HCT116 (cell line): ENCODE data around the gene NINJ2. TPM values are rescaled to one million over a fixed set of nuclear protein-coding genes. Genes with fewer than 3 reads are reported as not detected.

Experiments used
- ATAC-seq: fragments of 200-7000 bp; cut with Tn5 transposase; 2 replicates; pipeline ENCODE4 v1.9.1; 2020; ENCODE audit warnings: mild to moderate bottlenecking, moderate library complexity
- BruUV-seq: library from RNA; stranded (reverse); fragments of 400-500 nt; replicated peaks from 2 replicates; lab custom pipeline; 2021; lab: Mats Ljungman, UMichigan
- CTCF ChIA-PET: fragments of 300-600 bp; sonication (Branson Sonifier 250); formaldehyde crosslinking; loops from one replicate; lab custom pipeline; 2021; ENCODE audit warnings: antibody characterized with exemption; lab: Charles Lee
- POLR2A ChIA-PET: fragments of 300-600, 350-600 bp; sonication (Branson Sonifier 250); formaldehyde crosslinking; loops from one replicate; lab custom pipeline; 2021; ENCODE audit warnings: antibody characterized with exemption; lab: Charles Lee
- RAD21 ChIA-PET, 2 experiments: fragments of 300-600 bp; sonication (Branson Sonifier 250); formaldehyde crosslinking; loops; one replicate each; lab custom pipeline; 2023; ENCODE audit warnings: low total read pairs in 2 of 2; ENCODE audit not compliant: uncharacterized antibody in 2 of 2, unreplicated experiment in 2 of 2, low non-redundant PET in 1 of 2; lab: Charles Lee
- DNase-seq: peaks from one replicate; pipeline ENCODE4 v3.0.0-alpha.2; 2010; ENCODE audit warnings: low read depth, low spot score
- H2AFZ ChIP-seq: fragments of 200-600 bp; shearing (Covaris generic), sonication (generic); 2 replicates; pipeline ENCODE4 v1.6.1; 2017; ENCODE audit warnings: low read depth, mixed run types, mixed read lengths, antibody characterized with exemption, low read length; ENCODE audit not compliant: poor library complexity, severe bottlenecking
- H3K27ac ChIP-seq: 2 replicates; pipeline ENCODE4 v1.5.1; 2012; ENCODE audit warnings: low read depth, low read length
- H3K27me3 ChIP-seq: fragments of 200-600 bp; sonication (generic); 2 replicates; pipeline ENCODE4 v1.6.1; 2016; ENCODE audit warnings: mixed run types, low read length, mixed read lengths; ENCODE audit not compliant: insufficient read depth
- H3K36me3 ChIP-seq, 2 experiments: fragments of 200-500 bp in 1 of 2; fragments of 200-600 bp in 1 of 2; sonication (Bioruptor generic) in 1 of 2; sonication (generic) in 1 of 2; 2 replicates each; pipeline versions ENCODE4 v1.5.1 to v1.6.1; 2014 to 2016; ENCODE audit warnings: low read length in 2 of 2, inconsistent platforms in 1 of 2, mixed read lengths in 1 of 2, mixed run types in 1 of 2; ENCODE audit not compliant: insufficient read depth in 2 of 2, control insufficient read depth in 1 of 2
- H3K4me1 ChIP-seq, 2 experiments: fragments of 200-600 bp in 1 of 2; sonication (generic) in 1 of 2; 2 replicates each; pipeline versions ENCODE4 v1.5.1 to v1.6.1; 2012 to 2017; ENCODE audit warnings: low read length in 2 of 2, inconsistent platforms in 1 of 2, mild to moderate bottlenecking in 1 of 2, mixed read lengths in 1 of 2, mixed run types in 1 of 2, moderate library complexity in 1 of 2; ENCODE audit not compliant: insufficient read depth in 2 of 2, control insufficient read depth in 1 of 2
- H3K4me2 ChIP-seq: fragments of 200-600 bp; sonication (generic); 2 replicates; pipeline ENCODE4 v1.6.1; 2017; ENCODE audit warnings: mixed run types, low read length, mixed read lengths
- H3K4me3 ChIP-seq, 2 experiments: fragments of 200-600 bp in 1 of 2; sonication (generic) in 1 of 2; replicated peaks in 1 of 2; 2 replicates each; pipeline ENCODE4 v1.5.1; 2011 to 2016; ENCODE audit warnings: low read length in 2 of 2, control low read depth in 1 of 2, low read depth in 1 of 2, mild to moderate bottlenecking in 1 of 2, mixed read lengths in 1 of 2, mixed run types in 1 of 2
- H3K79me2 ChIP-seq: fragments of 200-600 bp; sonication (generic); 2 replicates; pipeline ENCODE4 v1.6.1; 2017; ENCODE audit warnings: mild to moderate bottlenecking, mixed run types, low read length, moderate library complexity, mixed read lengths; ENCODE audit not compliant: insufficient read depth
- H3K9ac ChIP-seq: fragments of 200-600 bp; sonication (generic); 2 replicates; pipeline ENCODE4 v1.6.1; 2016; ENCODE audit warnings: low read length, mixed read lengths
- H3K9me2 ChIP-seq: fragments of 200-600 bp; sonication (generic), shearing (Covaris generic); 2 replicates; pipeline ENCODE4 v1.6.1; 2017; ENCODE audit warnings: mixed run types, mild to moderate bottlenecking, moderate library complexity; ENCODE audit not compliant: insufficient read depth
- H3K9me3 ChIP-seq, 2 experiments: fragments of 200-500 bp in 1 of 2; fragments of 200-600 bp in 1 of 2; sonication (Bioruptor generic) in 1 of 2; sonication (generic) in 1 of 2; 2 replicates each; pipeline ENCODE4 v1.6.1; 2014 to 2017; ENCODE audit warnings: low read length in 2 of 2, mixed read lengths in 2 of 2, inconsistent platforms in 1 of 2, low read depth in 1 of 2, mild to moderate bottlenecking in 1 of 2, mixed run types in 1 of 2, moderate library complexity in 1 of 2; ENCODE audit not compliant: control insufficient read depth in 1 of 2, insufficient read depth in 1 of 2
- H4K20me1 ChIP-seq: fragments of 200-600 bp; sonication (generic), shearing (Covaris generic); 2 replicates; pipeline ENCODE4 v1.6.1; 2017; ENCODE audit warnings: mixed run types, mild to moderate bottlenecking, moderate library complexity; ENCODE audit not compliant: insufficient read depth
- CBX3 ChIP-seq: IDR thresholded peaks from 2 replicates; pipeline ENCODE4 v1.6.1; 2012; ENCODE audit warnings: low read depth
- JUND ChIP-seq: IDR thresholded peaks from 2 replicates; pipeline ENCODE4 v1.6.1; 2012
- POLR2A ChIP-seq: IDR thresholded peaks from 2 replicates; pipeline ENCODE4 v1.7.0; 2011; ENCODE audit warnings: borderline replicate concordance; ENCODE audit not compliant: insufficient read depth, insufficient read length; ENCODE audit errors: extremely low read depth
- REST ChIP-seq: IDR thresholded peaks from 2 replicates; pipeline ENCODE4 v1.6.1; 2012; ENCODE audit warnings: low read depth
- SIN3A ChIP-seq: IDR thresholded peaks from 2 replicates; pipeline ENCODE4 v1.6.1; 2012; ENCODE audit warnings: low read depth
- SP1 ChIP-seq: IDR thresholded peaks from 2 replicates; pipeline ENCODE4 v1.6.1; 2012; ENCODE audit warnings: low read depth
- SRF ChIP-seq: IDR thresholded peaks from 2 replicates; pipeline ENCODE4 v1.6.1; 2012; ENCODE audit warnings: low read depth
- TCF7L2 ChIP-seq: IDR thresholded peaks from 2 replicates; pipeline ENCODE4 v1.7.0; 2011; ENCODE audit warnings: borderline replicate concordance, inconsistent platforms; ENCODE audit not compliant: insufficient read depth, insufficient read length; ENCODE audit errors: extremely low read depth
- intact Hi-C: fragments of 100-400 bp; cut with micrococcal nuclease; formaldehyde crosslinking; loops from 2 replicates; pipeline ENCODE4 v1.10.0; 2022
- total RNA-seq: library from RNA; stranded (reverse); gene quantifications from one replicate; pipeline ENCODE4 v1.2.1, GENCODE V29; 2021; ENCODE audit not compliant: unreplicated experiment
- TF ChIP-seq, protein P1 (sequence below), 3 experiments: fragments of 200-600 bp in 1 of 3; sonication (generic) in 1 of 3; IDR thresholded peaks in 2 of 3; conservative IDR thresholded peaks in 1 of 3; 2 replicates each; pipeline ENCODE4 v1.5.1; 2012 to 2017; ENCODE audit warnings: low read depth in 2 of 3, low read length in 2 of 3, antibody characterized with exemption in 1 of 3, borderline replicate concordance in 1 of 3, control low read depth in 1 of 3, mild to moderate bottlenecking in 1 of 3, mixed read lengths in 1 of 3, mixed run types in 1 of 3, moderate library complexity in 1 of 3; ENCODE audit not compliant: insufficient read depth in 1 of 3
- TF ChIP-seq, protein P2 (sequence below): IDR thresholded peaks from 2 replicates; pipeline ENCODE4 v1.6.1; 2012

Gene NINJ2
- total RNA-seq, 1 experiment from 2014 or later = not detected

- H3K79me2 ChIP-seq = no peaks in the 10 kb centered on the region
- ATAC-seq (peak; percentile 87), DNase-seq (no peak)
- no peak overlapping the region for H3K4me3 ChIP-seq
- no peaks in the 10 kb centered on the region for H3K9me2 ChIP-seq
- H3K9me3 ChIP-seq = no peaks in the 10 kb centered on the region
- CTCF ChIA-PET = interaction anchor here (1.2 kb wide), 1 partner anchor 16 kb away, joined by 3 read pairs; no protein-coding TSS in a partner anchor
- no peak overlapping the region for H3K9ac ChIP-seq
- H3K4me2 ChIP-seq = no peak overlapping the region
- RAD21 ChIA-PET = no interaction called here
- intact Hi-C loops = no loop called here
- BruUV-seq = no TSS peak
- POLR2A ChIA-PET = no interaction called here
- no peaks in the 10 kb centered on the region for H3K4me1 ChIP-seq
- no peaks in the 10 kb centered on the region for H4K20me1 ChIP-seq
- no peak overlapping the region for H2AFZ ChIP-seq
- no peak overlapping the region for H3K27ac ChIP-seq
- H3K27me3 ChIP-seq = no peaks in the 10 kb centered on the region
- no peaks in the 10 kb centered on the region for H3K36me3 ChIP-seq
- TF ChIP-seq, protein P1, sequence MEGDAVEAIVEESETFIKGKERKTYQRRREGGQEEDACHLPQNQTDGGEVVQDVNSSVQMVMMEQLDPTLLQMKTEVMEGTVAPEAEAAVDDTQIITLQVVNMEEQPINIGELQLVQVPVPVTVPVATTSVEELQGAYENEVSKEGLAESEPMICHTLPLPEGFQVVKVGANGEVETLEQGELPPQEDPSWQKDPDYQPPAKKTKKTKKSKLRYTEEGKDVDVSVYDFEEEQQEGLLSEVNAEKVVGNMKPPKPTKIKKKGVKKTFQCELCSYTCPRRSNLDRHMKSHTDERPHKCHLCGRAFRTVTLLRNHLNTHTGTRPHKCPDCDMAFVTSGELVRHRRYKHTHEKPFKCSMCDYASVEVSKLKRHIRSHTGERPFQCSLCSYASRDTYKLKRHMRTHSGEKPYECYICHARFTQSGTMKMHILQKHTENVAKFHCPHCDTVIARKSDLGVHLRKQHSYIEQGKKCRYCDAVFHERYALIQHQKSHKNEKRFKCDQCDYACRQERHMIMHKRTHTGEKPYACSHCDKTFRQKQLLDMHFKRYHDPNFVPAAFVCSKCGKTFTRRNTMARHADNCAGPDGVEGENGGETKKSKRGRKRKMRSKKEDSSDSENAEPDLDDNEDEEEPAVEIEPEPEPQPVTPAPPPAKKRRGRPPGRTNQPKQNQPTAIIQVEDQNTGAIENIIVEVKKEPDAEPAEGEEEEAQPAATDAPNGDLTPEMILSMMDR (IDR thresholded peaks at IDR 0.05 in 2 of 3, conservative IDR thresholded peaks at IDR 0.05 in 1 of 3; ENCODE audit: borderline replicate concordance in 1 of 3, insufficient read depth in 1 of 3, low read depth in 2 of 3, low read length in 2 of 3) = peak in 2 of 3 experiments; percentile 16 to 22; a peak in 2 of 6 replicates
- TF ChIP-seq JUND = no peak
These were observed 71.8 kb downstream of the NINJ2 start for GRCh38 chr12:591167-592023.

- H2AFZ ChIP-seq = no peak overlapping the region
- ChIA-PET CTCF (no interaction called here), RAD21 (no interaction called here), POLR2A (no interaction called here)
- ATAC-seq = peak; percentile 47; the same call in 1 of the 2 replicates
- intact Hi-C loops = no loop called here
- H3K27ac ChIP-seq = no peak overlapping the region
- no peaks in the 10 kb centered on the region for H3K4me1 ChIP-seq
- H3K4me3 ChIP-seq = no peak overlapping the region
- H4K20me1 ChIP-seq = no peaks in the 10 kb centered on the region
- DNase-seq = no peak
- no peaks in the 10 kb centered on the region for H3K79me2 ChIP-seq
- no peaks in the 10 kb centered on the region for H3K27me3 ChIP-seq
- no TSS peak for BruUV-seq
- H3K9ac ChIP-seq = no peak overlapping the region
- no peaks in the 10 kb centered on the region for H3K36me3 ChIP-seq
- H3K9me3 ChIP-seq = no peaks in the 10 kb centered on the region
- no peaks in the 10 kb centered on the region for H3K9me2 ChIP-seq
- no peak overlapping the region for H3K4me2 ChIP-seq
- TF ChIP-seq TCF7L2 (no peak), REST (no peak), SRF (no peak), POLR2A (no peak), SIN3A (no peak), JUND (no peak), SP1 (no peak), CBX3 (no peak)
- TF ChIP-seq, protein P2, sequence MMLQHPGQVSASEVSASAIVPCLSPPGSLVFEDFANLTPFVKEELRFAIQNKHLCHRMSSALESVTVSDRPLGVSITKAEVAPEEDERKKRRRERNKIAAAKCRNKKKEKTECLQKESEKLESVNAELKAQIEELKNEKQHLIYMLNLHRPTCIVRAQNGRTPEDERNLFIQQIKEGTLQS = no peak
These were observed 73.0 kb downstream of the NINJ2 start for GRCh38 chr12:590206-590750.
